Upper lobe of right lung (tissue), 1 donor: ENCODE results near the gene AMIGO2. TPM values are rescaled to one million over a fixed set of nuclear protein-coding genes. Genes with fewer than 3 reads are reported as not detected.

Experiments used
- ATAC-seq: fragments of 200-7000 bp; cut with Tn5 transposase; one replicate; pipeline ENCODE4 v1.9.1; 2020; ENCODE audit warnings: mild to moderate bottlenecking, moderate library complexity
- DNase-seq: peaks from one replicate; pipeline ENCODE4 v3.0.0-alpha.2; 2020
- H3K27ac ChIP-seq: fragments of 200-600 bp; one replicate; pipeline ENCODE4 v1.8.0; 2022
- H3K27me3 ChIP-seq: fragments of 200-600 bp; one replicate; pipeline ENCODE4 v1.8.0; 2022; ENCODE audit warnings: mild to moderate bottlenecking
- H3K36me3 ChIP-seq: fragments of 200-600 bp; one replicate; pipeline ENCODE4 v1.8.0; 2022
- H3K4me1 ChIP-seq: fragments of 200-600 bp; one replicate; pipeline ENCODE4 v1.8.0; 2022
- H3K4me3 ChIP-seq: fragments of 200-600 bp; one replicate; pipeline ENCODE4 v1.8.0; 2022; ENCODE audit warnings: mild to moderate bottlenecking
- H3K9me3 ChIP-seq: fragments of 200-600 bp; one replicate; pipeline ENCODE4 v1.8.0; 2022
- CTCF ChIP-seq: fragments of 200-600 bp; IDR thresholded peaks from one replicate; pipeline ENCODE4 v1.8.0; 2022; ENCODE audit warnings: antibody characterized with exemption
- intact Hi-C: fragments of 100-400 bp; cut with DNase I; formaldehyde crosslinking; loops from one replicate; pipeline ENCODE4 v1.11.0; 2022
- total RNA-seq: library from RNA; stranded (reverse); fragmentation: NEBNext Ultra II Directional; extraction: Animal tissue kit (Norgen Biotek cat#: 25700); gene quantifications from one replicate; pipeline ENCODE4 v1.2.1, GENCODE V29; 2021
- donor health status: DM: no; HTN: yes; CAD: no; lungs with severe emphysema.

AMIGO2 gene
- total RNA-seq, 1 donor from 2014 or later: 22.8 TPM

- peaks cover 4% of the 10 kb centered on the region for H3K4me1 ChIP-seq
- intact Hi-C loops: no loop called here
- ATAC-seq (no peak), DNase-seq (no peak)
- no peak overlapping the region for H3K4me3 ChIP-seq
- H3K27ac ChIP-seq: no peak overlapping the region
- no peaks in the 10 kb centered on the region for H3K9me3 ChIP-seq
- no peaks in the 10 kb centered on the region for H3K27me3 ChIP-seq
- no peak for TF ChIP-seq CTCF
- H3K36me3 ChIP-seq: no peaks in the 10 kb centered on the region
Observed at GRCh38 chr12:47070310-47070709, 9.4 kb downstream of the AMIGO2 start.

- Histone ChIP-seq H3K4me1 (peaks cover 4% of the 10 kb centered on the region), H3K9me3 (no peaks in the 10 kb centered on the region), H3K27ac (no peak overlapping the region), H3K36me3 (no peaks in the 10 kb centered on the region), H3K4me3 (no peak overlapping the region), H3K27me3 (no peaks in the 10 kb centered on the region)
- intact Hi-C loops: no loop called here
- ATAC-seq (no peak), DNase-seq (no peak)
- no peak for TF ChIP-seq CTCF
Observed at GRCh38 chr12:47068539-47068938, 11.2 kb downstream of the AMIGO2 start.

- H3K9me3 ChIP-seq: no peaks in the 10 kb centered on the region
- no peaks in the 10 kb centered on the region for H3K27me3 ChIP-seq
- no peak for ATAC-seq
- no peak overlapping the region for H3K4me3 ChIP-seq
- no peaks in the 10 kb centered on the region for H3K36me3 ChIP-seq
- no peak for DNase-seq
- TF ChIP-seq CTCF: no peak
- no peak overlapping the region for H3K27ac ChIP-seq
- intact Hi-C loops: no loop called here
- peaks cover 4% of the 10 kb centered on the region for H3K4me1 ChIP-seq
Observed at GRCh38 chr12:47067771-47068431, 11.9 kb downstream of the AMIGO2 start.

- Histone ChIP-seq H3K36me3 (no peaks in the 10 kb centered on the region), H3K4me3 (no peak overlapping the region), H3K9me3 (no peaks in the 10 kb centered on the region), H3K4me1 (peaks cover 4% of the 10 kb centered on the region), H3K27me3 (no peaks in the 10 kb centered on the region), H3K27ac (no peak overlapping the region)
- no peak for TF ChIP-seq CTCF
- ATAC-seq (no peak), DNase-seq (no peak)
- intact Hi-C loops: no loop called here
Observed at GRCh38 chr12:47067176-47067575, 12.6 kb downstream of the AMIGO2 start.

- Histone ChIP-seq H3K36me3 (no peaks in the 10 kb centered on the region), H3K27me3 (no peaks in the 10 kb centered on the region), H3K27ac (no peak overlapping the region), H3K4me1 (peaks cover 4% of the 10 kb centered on the region), H3K9me3 (no peaks in the 10 kb centered on the region), H3K4me3 (no peak overlapping the region)
- ATAC-seq (no peak), DNase-seq (no peak)
- no peak for TF ChIP-seq CTCF
- intact Hi-C loops: no loop called here
Observed at GRCh38 chr12:47066278-47067025, 13.3 kb downstream of the AMIGO2 start.
